Activated naive CD4-positive, alpha-beta T cell treated with anti-CD3 and anti-CD28 coated beads, Interleukin-2, amount 50 U/mL, for 16 hours (primary cell): ENCODE measurements around the gene CNGB1.
"Not testable (repeated sequence)": the region's sequence is repeated elsewhere in the genome, so short reads cannot be mapped to it uniquely, and the experiment has no call there.

Experiments used
- DNase-seq: peaks from one replicate; pipeline ENCODE4 v3.0.0-alpha.2; 2020

CNGB1 gene

DNA sequence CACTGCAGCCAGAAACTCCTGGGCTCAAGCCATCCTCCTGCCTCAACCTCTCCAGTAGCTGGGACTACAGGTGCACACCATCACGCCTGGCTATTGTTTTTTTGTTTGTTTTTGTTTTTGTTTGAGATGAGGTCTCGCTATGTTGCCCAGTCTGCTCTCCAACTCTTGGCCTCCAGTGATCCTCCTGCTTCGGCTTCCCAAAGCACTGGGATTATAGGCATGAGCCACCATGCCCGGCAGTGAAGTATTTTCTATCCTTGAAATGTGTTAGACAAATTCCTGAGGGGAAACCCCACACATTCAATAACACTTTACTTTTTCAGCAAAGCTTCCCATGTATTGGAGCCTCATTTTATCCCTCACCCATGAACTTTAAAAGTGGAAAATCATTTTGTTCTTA, 87.4 kb downstream of the CNGB1 start:
- no peak for DNase-seq

DNA sequence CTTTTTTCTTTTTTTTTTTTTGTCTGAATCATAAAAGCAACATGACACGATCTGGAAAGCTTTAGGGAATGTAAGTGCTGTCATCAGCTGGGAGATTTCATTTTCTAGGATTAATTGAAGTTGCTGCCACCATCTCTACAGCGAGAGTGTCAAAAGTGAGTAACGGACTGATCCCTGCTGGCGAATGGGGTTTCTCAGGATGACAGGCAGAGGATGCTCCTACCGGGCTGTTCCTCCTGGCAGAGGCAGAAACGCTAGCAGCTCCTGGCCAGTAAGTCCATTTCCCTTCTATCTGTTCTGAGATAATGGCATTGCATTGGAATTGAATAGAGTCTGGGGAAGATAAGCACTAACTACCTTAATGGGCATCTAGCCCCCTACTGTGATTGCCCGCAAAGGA, 88.1 kb downstream of the CNGB1 start:
- no peak for DNase-seq

DNA sequence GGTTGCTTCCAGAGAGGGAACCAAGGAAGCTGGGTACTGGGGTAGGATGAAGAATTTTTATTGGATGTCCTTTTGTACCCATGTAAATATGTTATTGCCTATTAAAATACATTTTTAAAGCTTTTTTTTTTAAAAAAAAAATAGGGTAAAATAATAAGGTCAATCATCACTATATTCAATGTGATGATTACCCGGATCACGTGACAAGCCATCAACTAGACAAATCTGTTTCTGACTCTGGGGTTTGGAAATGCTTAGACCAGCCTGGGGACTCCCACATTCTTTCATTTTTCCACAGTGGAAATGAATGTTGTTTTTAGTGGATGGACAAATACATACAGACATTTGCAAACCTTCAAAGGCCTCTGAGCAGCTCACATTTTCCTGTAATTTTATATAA, 88.7 kb downstream of the CNGB1 start:
- DNase-seq = no peak

- no peak for DNase-seq
These were observed 92.3 kb downstream of the CNGB1 start for GRCh38 chr16:57878586-57878985.

DNA sequence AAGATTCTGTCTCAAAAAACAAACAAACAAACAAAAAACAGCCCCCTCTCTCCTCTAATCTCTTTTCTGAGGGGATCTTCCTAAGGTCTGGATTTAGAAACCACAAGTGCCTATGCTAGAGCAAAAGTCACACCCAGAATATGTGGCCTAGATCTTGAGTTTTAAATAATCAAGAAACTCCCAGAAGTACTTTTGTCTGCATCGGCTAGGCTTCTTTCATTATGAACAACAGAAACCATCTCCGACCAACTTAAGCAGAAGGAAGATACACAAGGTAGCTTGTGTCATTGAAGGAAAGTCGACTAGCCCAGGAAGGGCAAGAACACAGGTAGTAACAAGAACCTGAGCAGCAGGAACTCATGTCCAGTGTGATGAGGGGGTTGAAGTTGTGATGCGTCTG, 94.7 kb downstream of the CNGB1 start:
- DNase-seq = no peak

DNA sequence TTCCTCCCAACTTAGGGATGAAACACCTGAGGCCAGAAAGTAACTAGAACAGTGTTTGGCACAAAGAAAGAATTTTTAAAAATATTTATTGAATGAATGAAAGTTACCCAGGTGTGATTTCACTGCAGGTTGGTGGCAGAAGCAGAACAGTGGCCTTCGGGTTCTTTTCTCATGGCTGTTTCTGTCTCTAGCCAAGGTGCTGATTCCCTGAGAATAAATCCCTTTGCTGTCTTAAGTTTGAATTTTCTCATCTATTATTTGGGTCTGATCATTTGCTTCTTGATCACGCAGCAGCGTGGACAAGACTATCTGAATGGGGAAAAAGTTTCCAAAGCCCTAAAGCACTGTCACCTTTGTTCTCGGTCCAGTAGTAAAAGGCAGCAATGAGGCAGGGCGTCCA, 95.6 kb downstream of the CNGB1 start:
- DNase-seq = no peak

- DNase-seq = no peak
These were observed 97.7 kb downstream of the CNGB1 start for GRCh38 chr16:57873218-57873617.

- not testable (repeated sequence) for DNase-seq
These were observed 98.2 kb downstream of the CNGB1 start for GRCh38 chr16:57872764-57873163.

DNA sequence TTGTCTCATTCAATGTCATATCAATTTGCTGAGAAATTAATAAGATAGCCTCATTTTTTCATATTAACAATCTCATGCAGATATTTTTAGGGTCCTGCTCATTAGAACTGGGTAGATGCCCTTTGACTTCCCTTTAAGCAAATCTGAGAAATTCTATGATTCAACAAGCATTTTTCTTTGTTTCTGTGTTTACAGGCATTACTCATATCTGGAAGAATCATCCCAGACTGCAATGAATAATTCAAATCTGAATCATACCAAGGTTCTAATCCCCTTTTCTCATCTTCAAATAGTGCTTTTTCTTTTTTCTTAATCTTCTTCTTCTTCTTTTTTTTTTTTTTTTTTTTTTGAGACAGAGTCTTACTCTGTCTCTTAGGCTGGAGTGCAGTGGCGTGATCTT, 99.5 kb downstream of the CNGB1 start:
- DNase-seq = no peak

DNA sequence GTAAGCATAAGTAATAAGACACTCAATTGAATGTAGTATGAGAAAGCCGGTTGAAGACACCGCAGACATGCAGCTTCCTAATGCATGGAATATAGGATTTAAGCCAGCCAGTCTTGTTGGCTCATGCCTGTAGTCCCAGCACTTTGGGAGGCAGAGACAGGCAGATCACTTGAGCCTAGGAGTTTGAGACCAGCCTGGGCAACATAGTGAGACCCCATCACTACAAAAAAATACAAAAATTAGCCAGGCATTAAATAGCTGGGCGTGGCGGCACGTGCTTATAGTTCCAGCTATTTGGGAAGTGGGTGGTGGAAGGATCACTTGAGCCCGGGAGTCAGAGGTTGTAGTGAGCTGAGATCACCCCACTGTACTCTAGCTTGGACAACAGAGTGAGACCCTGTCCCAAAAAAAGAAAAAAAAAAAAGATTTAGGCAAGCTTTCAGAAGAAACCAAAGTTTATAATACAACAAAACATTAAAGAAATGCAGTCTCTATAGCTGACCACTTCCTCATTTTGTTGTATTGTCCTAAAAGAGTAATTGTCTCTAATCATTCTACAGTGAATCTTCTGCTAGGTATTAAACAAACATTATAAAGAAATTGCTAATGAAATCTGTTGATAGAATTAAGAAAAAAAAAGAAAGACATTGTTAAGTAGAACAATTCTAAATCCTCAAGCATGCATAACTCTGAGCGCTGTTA, 100.0 kb downstream of the CNGB1 start:
- no peak for DNase-seq

GRCh38 chr16:57868913-57869520, 101.9 kb downstream of the CNGB1 start:
- no peak for DNase-seq

DNA sequence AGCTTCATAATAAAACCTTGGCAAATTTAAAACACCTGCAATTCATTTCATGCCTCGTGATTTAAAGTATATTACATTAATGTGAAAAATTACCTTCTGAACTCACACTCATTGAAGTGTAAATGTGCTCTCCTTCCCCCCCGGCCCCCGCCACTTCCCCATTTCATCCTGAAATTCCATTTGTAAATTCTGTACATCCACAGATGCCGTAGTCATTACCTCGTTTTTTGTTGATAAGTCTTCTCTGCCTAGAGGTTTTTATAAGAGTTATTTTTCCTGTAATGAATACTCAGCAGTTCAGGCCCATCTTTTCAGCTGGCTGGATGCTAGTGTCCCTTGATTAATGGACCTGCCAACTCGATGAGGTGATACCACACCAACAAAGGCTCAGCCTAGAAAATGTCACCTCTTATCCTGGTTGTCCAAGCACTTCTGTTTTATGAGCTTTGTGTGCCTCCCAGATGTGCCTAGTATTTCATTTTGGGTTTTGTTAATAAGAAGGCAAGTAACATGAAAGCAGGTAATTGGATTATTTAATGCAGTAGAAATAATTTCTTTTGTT, 103.8 kb downstream of the CNGB1 start:
- no peak for DNase-seq

GRCh38 chr16:57866529-57866918, 104.4 kb downstream of the CNGB1 start:
- no peak for DNase-seq

DNA sequence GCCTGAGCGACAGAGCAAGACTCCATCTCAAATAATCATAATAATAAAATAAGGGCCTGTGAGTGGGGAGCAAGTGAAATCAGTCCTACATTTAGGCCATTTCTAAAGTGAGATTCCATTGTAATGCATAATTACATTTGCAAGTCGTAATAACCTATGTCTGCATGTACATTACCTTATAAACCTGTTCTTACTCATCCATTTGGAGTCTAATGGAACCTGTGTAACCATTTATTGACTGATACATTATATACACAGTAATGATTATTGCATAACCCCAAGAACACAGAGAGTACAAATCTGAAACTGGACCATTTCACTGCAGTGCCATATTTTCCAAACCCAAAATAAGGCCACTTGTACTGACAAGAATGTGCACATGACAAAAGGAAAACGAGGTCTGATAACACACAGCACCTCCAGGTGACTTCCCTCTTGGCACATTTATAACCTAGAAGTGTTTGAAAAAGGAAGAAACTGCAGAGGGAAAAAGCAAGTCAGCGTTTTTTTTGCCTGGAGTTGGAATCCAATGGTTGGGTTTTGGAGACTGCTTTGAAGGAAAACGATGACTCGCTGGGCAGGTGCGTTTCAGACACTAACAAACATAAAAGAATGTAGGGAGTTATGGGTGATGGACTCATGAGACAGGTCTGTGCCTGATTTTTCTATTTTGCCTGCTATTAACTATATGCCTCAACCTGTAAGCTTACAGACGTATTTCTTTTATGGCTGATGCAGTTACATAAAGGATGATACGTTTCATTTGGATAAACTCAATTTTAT, 105.0 kb downstream of the CNGB1 start:
- DNase-seq = no peak

GRCh38 chr16:57863434-57864160, 107.3 kb downstream of the CNGB1 start:
- no peak for DNase-seq

DNA sequence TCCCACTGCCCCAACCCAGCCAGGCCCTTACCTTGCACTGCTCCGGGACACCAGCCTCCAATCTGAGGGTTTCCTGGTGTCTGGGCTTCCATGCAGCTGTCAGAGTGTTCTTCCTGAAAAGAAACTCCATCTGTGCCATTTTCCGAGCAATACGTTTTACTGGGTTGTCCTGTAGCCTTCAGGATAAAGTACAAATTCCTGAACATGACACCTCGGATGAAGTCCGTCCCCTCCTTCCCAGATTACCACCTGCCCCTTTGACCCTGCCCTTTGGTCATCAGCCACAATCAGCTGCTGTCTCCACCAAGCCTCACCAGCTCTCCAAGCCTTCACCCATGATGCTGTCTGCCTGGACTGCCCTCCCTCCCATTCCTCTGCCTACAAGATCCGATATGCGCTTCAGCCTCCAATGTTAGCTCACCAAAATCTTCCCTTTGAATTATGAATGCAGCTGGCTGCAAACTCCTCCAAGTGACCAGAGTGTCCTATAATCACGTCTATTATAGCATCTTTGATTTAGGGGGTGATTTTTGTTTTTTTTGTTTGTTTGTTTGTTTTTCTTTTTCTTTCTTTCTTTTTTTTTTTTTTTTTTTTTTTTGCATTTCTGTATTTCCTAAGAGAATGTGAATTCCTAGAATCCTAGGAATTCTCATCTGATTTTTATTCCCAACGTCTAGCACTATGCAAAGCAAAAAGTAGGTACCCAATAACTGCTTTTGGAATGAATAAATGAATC, 108.1 kb downstream of the CNGB1 start:
- no peak for DNase-seq

DNA sequence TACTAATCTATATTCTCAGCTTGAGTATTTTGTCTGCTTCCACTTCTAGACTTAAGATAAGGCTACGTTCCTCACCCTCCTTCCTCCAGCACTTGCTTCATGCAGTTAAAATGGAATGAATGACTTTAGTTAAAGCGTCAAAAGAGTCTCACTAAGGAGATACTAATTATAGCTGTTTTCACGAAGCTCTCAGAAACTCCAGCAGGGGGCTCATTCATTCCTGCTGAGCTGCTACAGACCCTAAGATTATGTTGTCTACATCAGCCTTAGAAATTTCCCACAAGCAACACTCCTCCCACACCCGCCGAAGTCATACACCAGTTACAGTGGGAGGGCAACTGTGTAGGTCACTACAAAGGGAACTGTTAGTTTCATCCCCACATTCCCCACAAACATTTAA, 111.6 kb downstream of the CNGB1 start:
- DNase-seq = no peak

DNA sequence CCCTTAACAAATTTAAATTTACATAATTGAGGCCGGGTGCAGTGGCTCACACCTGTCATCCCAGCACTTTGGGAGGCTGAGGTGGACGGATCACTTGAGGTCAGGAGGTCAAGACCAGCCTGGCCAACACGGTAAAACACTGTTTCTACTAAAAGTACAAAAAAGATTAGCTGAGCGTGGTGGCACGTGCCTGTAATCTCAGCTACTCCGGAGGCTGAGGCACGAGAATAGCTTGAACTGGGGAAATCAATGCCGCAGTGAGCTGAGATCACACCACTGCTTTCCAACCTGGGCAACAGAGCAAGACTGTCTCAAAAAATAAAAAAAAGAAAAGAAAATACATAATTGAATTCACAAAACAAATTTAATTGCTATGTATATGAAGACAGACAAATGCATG, 112.3 kb downstream of the CNGB1 start:
- DNase-seq = no peak

DNA sequence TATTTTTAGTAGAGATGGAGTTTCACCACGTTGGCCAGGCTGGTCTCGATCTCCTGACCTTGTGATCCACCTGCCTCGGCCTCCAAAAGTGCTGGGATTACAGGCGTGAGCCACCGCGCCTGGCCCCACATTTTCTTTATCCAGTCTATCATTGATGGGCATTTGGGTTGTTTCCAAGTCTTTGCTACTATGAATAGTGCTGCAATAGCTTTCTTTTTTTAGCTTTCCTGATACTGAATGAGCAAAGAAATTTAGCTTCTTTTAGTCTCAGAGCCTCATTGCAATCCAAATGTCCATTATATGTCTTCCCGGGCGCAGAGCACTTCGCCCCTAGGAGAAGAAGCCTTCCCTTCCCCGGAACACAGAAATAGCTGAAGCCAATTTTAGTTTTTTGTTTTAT, 112.9 kb downstream of the CNGB1 start:
- DNase-seq = not testable (repeated sequence)

DNA sequence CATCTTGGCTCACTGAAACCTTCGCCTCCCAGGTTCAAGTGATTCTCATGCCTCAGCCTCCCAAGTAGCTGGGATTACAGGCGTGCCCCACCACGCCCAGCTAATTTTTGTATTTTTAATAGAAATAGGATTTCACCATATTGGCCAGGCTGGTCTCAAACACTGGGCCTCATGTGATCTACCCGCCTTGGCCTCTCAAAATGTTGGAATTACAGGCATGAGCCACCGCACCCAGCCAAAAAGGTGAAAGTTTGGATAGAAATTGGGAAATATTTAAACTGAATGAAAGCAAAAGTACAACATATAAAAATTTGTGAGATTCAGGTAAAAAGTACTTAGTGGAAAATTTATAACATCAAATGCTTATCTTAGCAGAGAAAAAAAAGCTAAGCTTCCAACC, 115.7 kb downstream of the CNGB1 start:
- DNase-seq = no peak

DNA sequence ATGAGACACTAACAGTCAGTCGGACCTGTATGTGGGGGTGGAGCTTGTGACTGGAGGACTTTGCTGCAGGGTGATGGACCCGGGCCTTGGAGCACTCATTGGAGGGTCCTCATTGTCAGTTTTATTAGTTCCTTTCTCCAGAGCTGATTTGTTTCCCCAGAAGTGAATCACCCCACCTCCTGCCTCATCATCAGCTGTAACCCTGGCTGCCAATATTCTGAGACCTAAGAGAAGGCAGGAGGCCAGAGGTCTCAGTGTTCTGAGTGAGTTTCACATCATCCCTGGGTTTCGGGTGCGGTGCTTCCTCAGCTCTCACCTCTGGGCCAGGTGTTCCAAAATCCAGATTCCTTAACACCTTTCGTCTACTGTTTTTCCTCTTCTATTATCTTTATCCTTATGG, 118.7 kb downstream of the CNGB1 start:
- no peak for DNase-seq

DNA sequence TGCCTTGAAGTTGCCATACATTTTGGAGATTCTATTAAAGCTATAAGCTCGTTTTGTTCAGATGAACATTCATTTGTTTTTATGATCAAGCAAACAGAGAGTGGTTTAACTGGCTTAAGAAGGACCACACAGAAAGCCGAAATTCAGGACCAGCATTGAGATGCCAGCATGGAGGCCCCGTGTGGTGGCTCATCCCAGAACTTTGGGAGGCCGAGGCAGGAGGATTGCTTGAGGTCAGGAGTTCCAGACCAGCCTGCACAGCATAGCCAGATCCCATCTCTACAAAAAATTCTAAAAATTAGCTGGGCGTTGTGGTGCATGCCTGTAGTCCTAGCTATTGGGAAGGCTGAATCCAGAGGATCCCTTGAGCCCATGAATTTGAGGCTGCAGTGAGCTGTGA, 122.7 kb downstream of the CNGB1 start:
- DNase-seq = no peak

- not testable (repeated sequence) for DNase-seq
These were observed 124.0 kb downstream of the CNGB1 start for GRCh38 chr16:57846931-57847330.
